ENCODE measurements around the gene PPP6R3. TPM values are rescaled to one million over a fixed set of nuclear protein-coding genes. Genes with fewer than 3 reads are reported as not detected.

Gene PPP6R3
- total and polyA plus RNA-seq, 11 donors: 23.2 to 93.8 (median 81.2) TPM

- intact Hi-C loops (cut with DNase I): no loop called here
- Histone ChIP-seq H3K4me1 (peaks cover 0 to 20% (median 5%) of the 10 kb centered on the region in 12 donors), H3K4me3 (no peak overlapping the region), H3K9me3 (no peaks in the 10 kb centered on the region), H3K27me3 (no peaks in the 10 kb centered on the region), H3K36me3 (peaks cover 2 to 92% (median 64%) of the 10 kb centered on the region in 9 donors), H3K27ac (peak overlapping the region in 8 of 12 donors; percentile 2 to 69 (median 26))
- TF ChIP-seq CTCF (IDR thresholded peaks at IDR 0.05) (no peak), POLR2A (IDR thresholded peaks at IDR 0.05) (no peak)
- ATAC-seq (peak; percentile 47 to 74 (median 58)), DNase-seq (peak in 3 of 5 donors; percentile 44 to 70 (median 56))
- 61 to 71% (median 66%) methylated on average over 22 to 24 of the region's 24 CpGs for WGBS, 4 donors
These were observed 47.7 kb upstream of the PPP6R3 start for GRCh38 chr11:68412593-68413475.

- H3K27ac ChIP-seq: peak overlapping the region in 4 of 12 donors; percentile 2 to 69 (median 26)
- peak in 2 of 4 donors; percentile 15 to 18 for ATAC-seq
- 88 to 94% (median 91%) methylated on average over 11 to 27 of the region's 27 CpGs for WGBS, 4 donors
These were observed 47.0 kb upstream of the PPP6R3 start for GRCh38 chr11:68413591-68413999.

GRCh38 chr11:68414496-68415221 lies 45.9 kb upstream of the PPP6R3 start:
- Histone ChIP-seq H3K4me1 (peaks cover 0 to 20% (median 5%) of the 10 kb centered on the region in 12 donors), H3K36me3 (peaks cover 2 to 91% (median 66%) of the 10 kb centered on the region in 9 donors), H3K4me3 (no peak overlapping the region), H3K27ac (no peak overlapping the region), H3K9me3 (no peaks in the 10 kb centered on the region), H3K27me3 (no peaks in the 10 kb centered on the region)
- intact Hi-C loops (cut with DNase I): no loop called here
- peak in 1 of 4 donors; percentile 26 for ATAC-seq
- WGBS, 4 donors: 77 to 80% (median 78%) methylated on average over 17 to 19 of the region's 19 CpGs
- no peak for DNase-seq
- no peak for TF ChIP-seq POLR2A (IDR thresholded peaks at IDR 0.05)
- no peak for TF ChIP-seq CTCF (IDR thresholded peaks at IDR 0.05)

More at GRCh38 chr11:68413591-68413999, 47.0 kb upstream of the PPP6R3 start:
- H3K9me3 ChIP-seq: no peaks in the 10 kb centered on the region
- intact Hi-C loops (cut with DNase I): no loop called here
- TF ChIP-seq POLR2A (IDR thresholded peaks at IDR 0.05) (no peak), CTCF (IDR thresholded peaks at IDR 0.05) (no peak)
- peaks cover 2 to 92% (median 64%) of the 10 kb centered on the region in 9 donors for H3K36me3 ChIP-seq
- H3K27me3 ChIP-seq: no peaks in the 10 kb centered on the region
- peaks cover 0 to 20% (median 5%) of the 10 kb centered on the region in 12 donors for H3K4me1 ChIP-seq
- no peak overlapping the region for H3K4me3 ChIP-seq
- DNase-seq: no peak

Measured in heart left ventricle (tissue), 16 donors.